HAP-1 (cell line): ENCODE measurements around the gene MYH7.
"Not testable (repeated sequence)": the region's sequence is repeated elsewhere in the genome, so short reads cannot be mapped to it uniquely, and the experiment has no call there.

Experiments
- DNase-seq, 2 experiments: peaks; one replicate each; pipeline ENCODE4 v3.0.0-alpha.2; 2016 to 2020; ENCODE audit warnings: low spot score in 2 of 2
- H3K27me3 ChIP-seq: fragments of 250-450 bp; sonication (Bioruptor Pico); 2 replicates; pipeline ENCODE4 v1.5.1; 2020; ENCODE audit warnings: low read depth, mild to moderate bottlenecking, moderate library complexity
- H3K36me3 ChIP-seq: fragments of 250-450 bp; sonication (Bioruptor Pico); replicated peaks from 2 replicates; pipeline ENCODE4 v1.5.1; 2020; ENCODE audit warnings: mild to moderate bottlenecking
- H3K4me1 ChIP-seq: fragments of 250-450 bp; sonication (Bioruptor Pico); 2 replicates; pipeline ENCODE4 v1.5.1; 2020; ENCODE audit warnings: mild to moderate bottlenecking
- H3K4me3 ChIP-seq: fragments of 250-450 bp; sonication (Bioruptor Pico); 2 replicates; pipeline ENCODE4 v1.5.1; 2020; ENCODE audit warnings: mild to moderate bottlenecking, moderate library complexity
- H3K9me3 ChIP-seq: fragments of 250-450 bp; sonication (Bioruptor Pico); 2 replicates; pipeline ENCODE4 v1.5.1; 2020; ENCODE audit warnings: mild to moderate bottlenecking, moderate library complexity
- in situ Hi-C: fragments of 300-500 bp; cut with MboI; formaldehyde crosslinking; loops from 3 replicates; pipeline ENCODE4 v1.14.3; 2020; ENCODE audit warnings: low sequenced_read_pairs, inconsistent platforms, mixed read lengths

MYH7 gene

DNA sequence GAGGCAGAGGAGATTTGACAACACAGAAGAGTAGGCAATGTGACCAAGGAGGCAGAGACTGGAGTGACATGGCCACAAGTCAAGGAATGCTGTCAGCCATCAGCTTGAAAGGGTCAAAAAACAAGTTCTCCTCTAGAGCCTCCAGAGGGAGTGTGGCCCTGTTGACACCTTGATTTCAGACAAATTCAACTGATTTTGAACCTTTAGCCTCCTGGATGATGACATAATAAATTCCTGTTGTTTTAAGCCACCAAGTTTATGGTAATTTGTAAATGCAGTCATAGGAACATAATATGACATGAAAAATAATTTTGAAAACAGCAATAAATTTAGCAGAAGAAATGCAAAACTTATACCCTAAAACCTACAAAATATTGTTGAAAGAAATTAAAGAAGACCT lies 25.5 kb upstream of the MYH7 start:
- no peaks in the 10 kb centered on the region for H3K36me3 ChIP-seq
- no peaks in the 10 kb centered on the region; the same call in 1 of the 2 replicates for H3K27me3 ChIP-seq
- DNase-seq = no peak
- H3K9me3 ChIP-seq = no peaks in the 10 kb centered on the region
- H3K4me1 ChIP-seq = no peaks in the 10 kb centered on the region
- H3K4me3 ChIP-seq = no peak overlapping the region
- in situ Hi-C loops = no loop called here

DNA sequence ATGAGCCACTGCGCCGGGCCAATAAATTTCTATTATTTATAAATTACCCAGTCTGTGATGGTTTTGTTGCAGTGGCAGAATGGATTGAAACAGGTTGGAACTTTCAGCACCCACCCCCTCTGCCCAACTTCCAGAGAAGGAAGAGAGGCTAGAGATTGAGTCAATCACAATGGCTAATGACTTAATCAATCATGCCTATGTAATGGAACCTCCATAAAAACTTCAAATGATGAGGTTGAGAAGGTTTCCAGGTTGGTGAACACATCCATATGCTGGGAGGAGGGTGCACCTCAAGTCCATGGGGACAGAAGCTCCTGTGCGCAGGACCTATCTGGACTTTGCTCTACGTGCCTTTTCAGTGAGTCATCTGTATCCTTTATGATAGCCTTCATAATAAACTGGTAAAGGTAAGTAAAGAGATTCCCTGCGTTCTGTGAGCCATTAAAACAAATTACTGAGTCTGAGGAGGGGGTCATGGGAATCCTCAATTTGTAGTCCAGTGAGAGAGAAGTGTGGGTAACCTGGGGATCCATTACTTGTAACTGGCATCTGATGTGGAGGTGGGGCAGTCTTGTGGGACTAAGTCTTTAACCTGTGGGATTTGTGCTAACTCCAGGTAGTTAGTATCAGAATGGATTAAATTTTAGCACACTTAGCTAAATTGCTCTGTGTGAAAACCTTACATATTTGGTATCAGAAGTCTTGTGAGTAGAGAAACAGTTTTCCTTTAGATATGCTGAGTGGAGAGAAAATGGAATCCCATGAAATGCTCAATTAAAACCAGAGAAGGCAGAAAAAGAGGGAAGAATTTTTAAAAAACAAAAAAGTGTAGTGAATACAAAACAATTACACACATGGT lies 22.4 kb upstream of the MYH7 start:
- H3K4me3 ChIP-seq = no peak overlapping the region
- DNase-seq = no peak
- H3K36me3 ChIP-seq = no peaks in the 10 kb centered on the region
- no peaks in the 10 kb centered on the region for H3K9me3 ChIP-seq
- H3K27me3 ChIP-seq = no peaks in the 10 kb centered on the region; the same call in 1 of the 2 replicates
- no peaks in the 10 kb centered on the region for H3K4me1 ChIP-seq
- in situ Hi-C loops = no loop called here

DNA sequence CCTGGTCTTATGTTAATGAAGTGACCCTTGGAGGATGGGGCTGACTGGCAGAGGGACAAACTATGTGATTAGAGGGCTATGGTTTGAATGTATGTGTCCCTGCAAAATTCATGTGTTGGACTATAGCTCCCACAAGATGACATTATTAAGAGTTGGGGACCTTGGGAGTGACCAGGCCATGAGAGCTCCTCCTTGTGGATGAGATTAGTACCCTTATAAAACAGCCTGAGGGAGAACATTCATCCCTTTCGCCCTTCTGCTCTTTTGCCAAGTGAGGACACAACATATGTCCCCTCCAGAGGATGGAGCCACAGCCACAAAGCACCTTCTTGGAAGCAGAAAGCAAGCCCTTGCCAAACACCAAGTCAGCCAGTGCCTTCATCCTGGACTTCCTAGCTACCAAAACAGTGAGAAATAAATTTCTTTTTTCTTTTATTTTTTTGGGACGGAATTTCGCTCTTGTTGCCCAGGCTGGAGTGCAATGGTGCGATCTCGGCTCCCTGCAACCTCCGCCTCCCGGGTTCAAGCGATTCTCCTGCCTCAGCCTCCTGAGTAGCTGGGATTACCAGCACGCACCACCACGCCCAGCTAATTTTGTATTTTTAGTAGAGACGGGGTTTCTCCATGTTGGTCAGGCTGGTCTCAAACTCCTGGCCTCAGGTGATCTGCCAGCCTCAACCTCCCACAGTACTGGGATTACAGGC lies 21.6 kb upstream of the MYH7 start:
- H3K4me3 ChIP-seq, H3K9me3 ChIP-seq, in situ Hi-C loops, H3K36me3 ChIP-seq, H3K4me1 ChIP-seq, DNase-seq, H3K27me3 ChIP-seq: not testable (repeated sequence)

DNA sequence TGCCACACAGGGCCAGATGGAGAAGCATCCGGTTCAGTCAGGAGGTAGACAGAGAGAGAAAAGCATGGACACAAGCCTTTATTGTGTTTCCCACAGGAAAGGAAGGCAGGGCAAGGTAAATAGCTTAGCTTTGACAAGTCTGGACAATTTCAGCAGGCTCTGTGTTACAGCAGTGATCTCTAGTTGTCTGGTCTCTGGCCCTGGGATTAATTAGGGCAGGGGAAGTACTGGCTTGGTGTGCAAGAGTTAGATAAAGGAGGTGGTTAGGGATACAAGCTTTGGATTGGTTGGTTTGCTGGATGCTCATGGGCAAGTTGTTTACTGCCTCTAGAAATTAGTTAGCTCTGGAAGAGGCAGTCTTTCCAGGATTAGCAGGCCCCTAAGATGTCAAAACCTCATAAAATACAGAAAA lies 19.0 kb upstream of the MYH7 start:
- no peak for DNase-seq
- Histone ChIP-seq H3K4me3 (no peak overlapping the region), H3K9me3 (no peaks in the 10 kb centered on the region), H3K36me3 (no peaks in the 10 kb centered on the region), H3K27me3 (peaks cover 7% of the 10 kb centered on the region; the same call in 1 of the 2 replicates), H3K4me1 (no peaks in the 10 kb centered on the region)
- in situ Hi-C loops = no loop called here

DNA sequence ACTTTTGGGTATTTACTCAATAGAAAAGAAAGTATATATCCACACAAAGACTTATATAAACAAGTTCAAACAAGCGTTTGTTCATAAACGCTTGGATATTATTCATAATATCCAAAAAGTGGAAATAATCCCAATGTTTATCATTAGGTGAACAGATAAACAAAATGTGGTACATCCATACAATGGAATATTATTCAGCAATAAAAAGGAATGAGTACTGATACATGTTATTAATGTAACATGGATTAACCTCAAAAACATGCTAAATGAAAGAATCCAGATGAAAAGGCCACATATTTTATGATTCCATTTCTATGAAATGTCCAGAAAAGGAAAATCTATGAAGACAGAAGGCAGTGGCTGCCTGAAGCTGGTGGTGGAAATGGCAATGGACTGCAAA lies 16.8 kb upstream of the MYH7 start:
- in situ Hi-C loops = no loop called here
- Histone ChIP-seq H3K4me1 (no peaks in the 10 kb centered on the region), H3K36me3 (no peaks in the 10 kb centered on the region), H3K27me3 (peaks cover 11% of the 10 kb centered on the region), H3K4me3 (no peak overlapping the region), H3K9me3 (no peaks in the 10 kb centered on the region)
- no peak for DNase-seq

DNA sequence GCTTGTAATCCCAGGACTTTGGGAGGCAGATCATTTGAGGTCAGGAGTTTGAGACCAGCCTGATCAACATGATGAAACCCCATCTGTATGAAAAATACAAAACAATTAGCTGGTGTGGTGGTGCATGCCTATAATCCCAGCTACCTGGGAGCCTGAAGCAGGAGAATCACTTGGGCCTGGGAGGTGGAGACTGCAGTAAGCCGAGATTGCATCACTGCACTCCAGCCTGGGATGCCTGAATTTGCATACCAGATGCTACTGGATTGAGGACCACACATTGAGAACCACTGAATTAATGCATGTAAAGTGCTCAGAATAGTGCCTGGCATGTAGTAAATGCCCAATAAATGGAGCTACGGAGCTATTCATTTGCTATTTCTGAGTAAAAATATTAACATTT lies 14.9 kb upstream of the MYH7 start:
- in situ Hi-C loops = no loop called here
- DNase-seq = no peak

DNA sequence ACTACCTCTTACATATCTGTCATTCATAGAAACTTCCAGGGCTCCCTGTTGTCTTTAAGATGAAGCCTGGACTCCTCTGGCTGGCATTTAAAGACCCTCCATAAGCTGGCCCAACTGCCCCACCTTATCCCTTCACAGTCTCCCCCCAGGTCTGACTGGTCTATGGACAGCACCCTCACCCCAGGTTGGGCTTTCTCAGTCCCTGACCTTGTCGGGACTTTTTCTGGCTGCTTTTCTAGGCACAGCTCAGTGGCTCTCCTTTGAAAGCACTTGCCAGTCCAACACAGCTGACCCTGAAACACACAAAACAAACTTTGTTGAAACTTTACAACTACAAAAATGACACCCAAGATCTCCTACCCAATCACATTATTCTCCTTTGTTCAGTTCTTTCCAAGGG lies 13.9 kb upstream of the MYH7 start:
- in situ Hi-C loops = no loop called here
- peaks cover 11% of the 10 kb centered on the region for H3K27me3 ChIP-seq
- no peaks in the 10 kb centered on the region for H3K4me1 ChIP-seq
- H3K4me3 ChIP-seq = no peak overlapping the region
- no peaks in the 10 kb centered on the region for H3K36me3 ChIP-seq
- DNase-seq = no peak
- no peaks in the 10 kb centered on the region for H3K9me3 ChIP-seq

More for the DNA sequence above, 14.9 kb upstream of the MYH7 start:
- Histone ChIP-seq H3K4me1 (no peaks in the 10 kb centered on the region), H3K36me3 (no peaks in the 10 kb centered on the region), H3K4me3 (no peak overlapping the region), H3K27me3 (peaks cover 11% of the 10 kb centered on the region), H3K9me3 (no peaks in the 10 kb centered on the region)

DNA sequence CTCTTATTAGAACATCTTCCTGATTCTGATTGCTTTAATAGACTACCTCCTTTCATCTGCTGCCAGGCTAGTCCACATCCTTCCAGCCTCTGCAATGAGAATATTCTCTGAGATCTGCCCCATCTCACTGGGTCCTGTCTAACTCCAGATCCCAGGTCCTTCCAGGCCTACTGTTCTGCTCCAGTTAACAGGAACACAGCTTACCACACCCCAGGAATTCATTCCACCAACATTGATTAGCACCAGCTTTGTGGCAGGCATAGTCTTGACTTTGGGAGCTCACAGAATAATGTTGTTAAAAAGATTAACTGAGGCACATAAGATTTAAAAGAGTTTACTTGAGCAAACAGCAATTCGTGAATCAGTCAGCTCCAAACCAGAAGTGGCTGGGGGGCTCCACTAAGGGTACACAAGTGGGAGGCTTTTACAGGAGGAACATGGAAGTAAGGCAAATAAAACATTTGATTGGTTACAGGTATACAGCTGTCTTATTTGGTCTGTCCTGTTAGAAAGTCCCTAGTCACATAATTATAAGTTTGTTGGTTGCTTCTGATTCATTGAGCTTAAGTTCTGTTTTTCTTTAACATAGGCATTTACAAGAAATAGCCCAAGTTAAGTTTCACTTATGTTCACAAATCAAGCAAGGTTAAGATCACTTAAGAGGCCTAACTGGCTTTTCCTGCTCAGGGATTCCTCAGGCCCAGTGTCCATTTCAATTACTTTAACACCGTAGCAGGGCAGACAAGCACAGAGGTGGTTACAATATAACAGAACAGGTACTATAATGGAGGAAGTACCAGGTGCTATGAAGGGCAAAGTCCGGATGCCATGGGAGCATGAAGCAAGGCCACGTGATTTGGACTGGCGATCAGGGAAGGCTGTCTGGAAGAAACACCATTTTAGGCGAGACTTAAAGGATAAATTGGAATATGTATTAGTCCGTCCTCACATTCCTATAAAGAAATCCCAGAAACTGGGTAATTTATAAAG lies 12.2 kb upstream of the MYH7 start:
- no peak for DNase-seq
- in situ Hi-C loops = no loop called here
- H3K36me3 ChIP-seq = no peaks in the 10 kb centered on the region
- H3K4me3 ChIP-seq = no peak overlapping the region
- H3K9me3 ChIP-seq = no peaks in the 10 kb centered on the region
- H3K4me1 ChIP-seq = no peaks in the 10 kb centered on the region
- peaks cover 11% of the 10 kb centered on the region for H3K27me3 ChIP-seq

DNA sequence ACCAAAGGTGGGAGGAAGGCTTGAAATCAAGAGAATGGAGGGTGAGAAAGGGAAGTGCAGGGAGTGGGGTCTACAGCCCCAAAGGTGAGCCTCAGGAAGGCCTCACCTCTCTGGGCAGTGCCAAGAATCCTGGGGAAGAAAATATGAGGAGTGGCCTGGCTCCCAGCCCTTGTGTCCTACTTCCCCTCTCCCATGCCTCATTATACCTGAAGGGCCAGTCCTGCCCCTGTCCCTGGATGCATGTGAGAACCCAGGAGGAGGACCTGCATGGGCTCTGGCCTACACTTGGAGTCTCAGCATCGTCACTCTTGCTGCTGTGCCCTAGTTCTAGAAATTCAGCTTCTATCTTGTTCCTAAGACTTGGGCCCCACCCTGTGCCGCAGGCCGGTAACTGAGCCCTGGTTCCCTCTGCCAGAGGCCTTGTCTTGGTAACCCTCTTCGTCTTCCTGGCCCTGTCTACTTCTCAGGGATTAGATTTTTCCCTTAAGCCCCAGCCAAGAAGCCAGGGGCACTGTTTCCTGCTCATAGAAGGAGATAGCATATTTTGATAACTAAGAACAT lies 10.9 kb upstream of the MYH7 start:
- Histone ChIP-seq H3K9me3 (no peaks in the 10 kb centered on the region), H3K36me3 (no peaks in the 10 kb centered on the region), H3K27me3 (peaks cover 9% of the 10 kb centered on the region), H3K4me3 (no peak overlapping the region), H3K4me1 (no peaks in the 10 kb centered on the region)
- in situ Hi-C loops = no loop called here
- DNase-seq = no peak

DNA sequence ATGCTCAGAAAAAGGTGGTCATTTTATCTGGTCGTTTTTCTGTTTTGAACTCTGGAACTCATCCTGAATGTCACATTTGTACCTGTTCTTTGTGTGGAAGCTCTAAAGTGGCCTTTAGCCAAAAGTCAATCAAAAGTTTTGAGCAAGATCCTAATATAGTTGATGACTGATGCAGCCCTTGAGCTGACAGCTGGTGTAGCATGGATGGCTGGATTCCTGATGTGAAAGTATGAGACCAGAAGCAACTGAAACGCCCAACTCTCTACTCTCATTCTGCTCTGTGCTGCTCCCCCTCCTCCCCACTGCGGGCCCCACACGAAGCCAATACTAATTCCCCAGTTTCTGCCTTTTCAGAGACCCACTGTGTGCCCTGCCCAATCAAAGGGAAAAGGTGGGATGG lies 10.3 kb upstream of the MYH7 start:
- H3K9me3 ChIP-seq = no peaks in the 10 kb centered on the region
- DNase-seq = no peak
- in situ Hi-C loops = no loop called here
- no peaks in the 10 kb centered on the region for H3K36me3 ChIP-seq
- H3K27me3 ChIP-seq = peaks cover 4% of the 10 kb centered on the region
- H3K4me1 ChIP-seq = no peaks in the 10 kb centered on the region
- no peak overlapping the region for H3K4me3 ChIP-seq

DNA sequence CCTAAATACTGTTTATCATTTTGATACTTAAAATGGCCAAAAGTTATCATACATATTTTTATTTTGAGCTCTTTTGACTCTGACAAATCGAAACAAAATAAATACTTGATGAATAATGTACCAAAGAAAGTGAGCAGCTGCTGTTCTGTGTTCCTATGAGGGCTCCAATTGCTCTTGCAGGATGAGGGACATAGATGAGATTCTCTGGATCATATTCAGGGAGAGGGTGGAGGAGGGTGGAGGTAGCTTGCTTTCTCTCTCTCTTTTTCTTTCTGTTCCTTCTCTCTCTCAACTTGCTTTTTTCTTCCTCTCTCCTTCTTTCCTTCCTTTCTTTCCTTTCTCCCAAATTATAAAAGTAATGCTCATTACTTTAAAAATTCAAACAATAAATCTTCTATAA lies 8.9 kb upstream of the MYH7 start:
- in situ Hi-C loops = no loop called here
- Histone ChIP-seq H3K27me3 (peaks cover 4% of the 10 kb centered on the region), H3K4me1 (no peaks in the 10 kb centered on the region), H3K4me3 (no peak overlapping the region), H3K36me3 (no peaks in the 10 kb centered on the region), H3K9me3 (no peaks in the 10 kb centered on the region)
- no peak for DNase-seq

DNA sequence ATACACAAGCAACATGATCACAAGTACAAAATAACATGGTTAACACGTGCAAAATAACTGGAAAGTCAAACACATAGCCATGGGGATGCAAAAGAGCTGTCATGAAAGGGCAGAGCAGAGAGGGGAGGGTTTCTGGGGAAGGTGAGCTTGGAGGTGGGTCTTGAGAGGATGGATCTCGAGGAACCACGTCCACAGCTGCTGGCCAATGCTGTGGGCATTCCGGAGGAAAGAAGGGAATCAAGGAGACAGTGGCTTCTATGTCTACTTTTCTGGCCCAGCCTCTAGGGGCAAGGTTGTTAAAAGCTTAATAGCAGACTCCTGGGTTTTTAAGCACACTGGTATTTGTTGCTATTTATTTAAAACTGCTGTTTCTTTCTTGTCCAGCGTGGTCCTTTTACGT lies 8.4 kb upstream of the MYH7 start:
- H3K27me3 ChIP-seq = peaks cover 3% of the 10 kb centered on the region
- no peak for DNase-seq
- H3K36me3 ChIP-seq = no peaks in the 10 kb centered on the region
- H3K9me3 ChIP-seq = no peaks in the 10 kb centered on the region
- in situ Hi-C loops = no loop called here
- no peaks in the 10 kb centered on the region for H3K4me1 ChIP-seq
- no peak overlapping the region for H3K4me3 ChIP-seq

DNA sequence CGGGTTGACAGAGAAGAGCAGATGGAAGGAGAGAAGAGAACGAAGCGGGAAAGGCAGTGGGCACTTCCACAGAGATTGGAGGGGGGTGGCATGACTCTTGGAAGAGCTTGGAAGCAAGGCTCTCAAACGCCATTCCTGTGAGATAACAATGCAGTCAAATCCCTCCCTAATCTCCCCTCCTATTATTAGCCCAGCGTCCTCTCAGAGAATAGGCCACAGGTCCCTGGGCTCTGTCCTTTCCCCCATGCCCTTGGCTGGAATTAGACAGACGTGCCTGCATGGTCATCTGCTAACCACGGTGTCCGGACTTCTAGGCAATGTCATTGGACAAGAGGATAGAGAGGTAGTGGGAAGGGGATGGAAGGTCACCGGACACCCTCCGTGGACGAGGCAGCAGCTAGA lies 8.0 kb upstream of the MYH7 start:
- no peaks in the 10 kb centered on the region for H3K36me3 ChIP-seq
- no peak for DNase-seq
- no peaks in the 10 kb centered on the region; the same call in 1 of the 2 replicates for H3K27me3 ChIP-seq
- in situ Hi-C loops = no loop called here
- no peak overlapping the region for H3K4me3 ChIP-seq
- no peaks in the 10 kb centered on the region for H3K9me3 ChIP-seq
- H3K4me1 ChIP-seq = no peaks in the 10 kb centered on the region
